ENCODE measurements around the gene DNMBP. TPM values are rescaled to one million over a fixed set of nuclear protein-coding genes. Genes with fewer than 3 reads are reported as not detected.

DNMBP gene
- total and polyA plus RNA-seq, 2 of the 8 experiments (the other 6 are each of a cell fraction or from before 2014, with no cell fraction given), result 19.1 to 26.4 TPM

DNA sequence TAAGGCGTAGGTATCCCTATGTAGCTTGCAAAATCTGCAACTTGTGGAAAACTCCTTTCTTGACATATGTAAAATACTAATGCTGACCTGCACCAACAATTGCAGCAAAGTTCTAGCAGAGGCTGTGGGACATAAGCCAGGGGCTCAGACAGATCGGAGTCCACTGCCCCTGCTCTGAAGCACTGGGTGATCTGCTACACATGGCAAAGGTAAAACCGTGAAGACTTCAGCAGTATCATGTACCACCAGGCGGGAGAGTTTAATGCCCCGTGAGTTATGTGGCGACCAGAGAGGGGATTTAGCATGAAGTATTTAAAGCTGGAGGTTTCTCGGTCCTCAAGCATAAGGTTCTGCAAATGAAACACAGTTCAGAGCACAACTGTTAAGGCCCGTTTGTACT lies 150.9 kb downstream of the DNMBP start (continued):
- no peak for TF ChIP-seq CHD1 (IDR thresholded peaks at IDR 0.05; ENCODE audit: low read depth, low read length)
- TF ChIP-seq SRF (IDR thresholded peaks at IDR 0.05; ENCODE audit: low read depth, low read length), result no peak
- TF ChIP-seq E2F6 (IDR thresholded peaks at IDR 0.05), result no peak
- TF ChIP-seq TEAD4 (IDR thresholded peaks at IDR 0.05; ENCODE audit: low read depth, low read length), result no peak
- no peak for TF ChIP-seq CHD7 (IDR thresholded peaks at IDR 0.05; ENCODE audit: insufficient replicate concordance, low read length)
- no peak for TF ChIP-seq POU5F1 (IDR thresholded peaks at IDR 0.05; ENCODE audit: low read depth, low read length)
- TF ChIP-seq NANOG (IDR thresholded peaks at IDR 0.05; ENCODE audit: insufficient read depth, low read depth, low read length, poor library complexity, severe bottlenecking), result no peak

Data from H1 (cell line).